Muscle of leg (tissue), 11 donors: ENCODE data around the gene CD79A. TPM values are rescaled to one million over a fixed set of nuclear protein-coding genes. Genes with fewer than 3 reads are reported as not detected.

ENCODE experiments used
- DNase-seq: peaks from one replicate; pipeline ENCODE4 v3.0.0; 2013
- H3K27ac ChIP-seq: one replicate; pipeline ENCODE4 v1.5.1; 2013; ENCODE audit warnings: mild to moderate bottlenecking, low read length, control low read depth
- H3K27me3 ChIP-seq: one replicate; pipeline ENCODE4 v1.6.1; 2013; ENCODE audit warnings: low read length; ENCODE audit not compliant: control insufficient read depth, insufficient read depth
- H3K36me3 ChIP-seq: one replicate; pipeline ENCODE4 v1.6.1; 2013; ENCODE audit warnings: low read length; ENCODE audit not compliant: control insufficient read depth, insufficient read depth
- H3K4me1 ChIP-seq: one replicate; pipeline ENCODE4 v1.6.1; 2013; ENCODE audit warnings: low read length; ENCODE audit not compliant: control insufficient read depth, insufficient read depth
- H3K4me3 ChIP-seq: one replicate; pipeline ENCODE4 v1.5.1; 2013; ENCODE audit warnings: low read length, control low read depth
- H3K9me3 ChIP-seq: replicated peaks from 2 replicates; pipeline ENCODE4 v1.6.1; 2013; ENCODE audit warnings: low read depth, low read length; ENCODE audit not compliant: control insufficient read depth
- WGBS: methylation state at CpG from one replicate; pipeline ENCODE4 v1.1.5; 2013; ENCODE audit warnings: missing lambda C conversion rate; ENCODE audit not compliant: insufficient coverage; 5-methylcytosine and 5-hydroxymethylcytosine counted together
- polyA plus RNA-seq, 8 donors: library from polyadenylated mRNA; unstranded; fragments of 120-200 nt; gene quantifications; one replicate each; pipeline versions ENCODE4 v1.2.1 to v1.2.3, GENCODE V29; 2013; ENCODE audit warnings: inconsistent platforms in 1 of 8, low replicate concordance in 1 of 8; ENCODE audit not compliant: insufficient read length in 8 of 8, insufficient read depth in 1 of 8
- total RNA-seq: library from RNA; stranded (reverse); fragments of 120-200 nt; gene quantifications from one replicate; pipeline ENCODE4 v1.2.4, GENCODE V29; 2013

The CD79A gene
- total and polyA plus RNA-seq, 9 donors = 0.49 to 1.8 (median 0.88) TPM

GRCh38 chr19:41883821-41884733 is 7.0 kb downstream of the CD79A start:
- Histone ChIP-seq H3K4me1 (peaks cover 29% of the 10 kb centered on the region), H3K4me3 (peak overlapping the region; percentile 81), H3K9me3 (no peaks in the 10 kb centered on the region), H3K27ac (peak overlapping the region; percentile 81), H3K27me3 (peaks cover under 1% of the 10 kb centered on the region), H3K36me3 (peaks cover 10% of the 10 kb centered on the region)
- DNase-seq = peak; percentile 98
- WGBS = under 1% methylated on average over 66 of the region's 66 CpGs

- 64% methylated on average over 8 of the region's 13 CpGs for WGBS
- Histone ChIP-seq H3K4me3 (peak overlapping the region; percentile 3), H3K9me3 (no peaks in the 10 kb centered on the region), H3K36me3 (peaks cover 19% of the 10 kb centered on the region), H3K27me3 (no peaks in the 10 kb centered on the region), H3K4me1 (peaks cover 29% of the 10 kb centered on the region), H3K27ac (no peak overlapping the region)
- DNase-seq = no peak
Measured at GRCh38 chr19:41886761-41887710, 10.0 kb downstream of the CD79A start.

GRCh38 chr19:41887711-41888382 is 10.8 kb downstream of the CD79A start:
- Histone ChIP-seq H3K4me3 (no peak overlapping the region), H3K27me3 (no peaks in the 10 kb centered on the region), H3K4me1 (peaks cover 26% of the 10 kb centered on the region), H3K27ac (no peak overlapping the region), H3K9me3 (no peaks in the 10 kb centered on the region), H3K36me3 (peaks cover 27% of the 10 kb centered on the region)
- no peak for DNase-seq
- WGBS = 14% methylated on average over 1 of the region's 17 CpGs

GRCh38 chr19:41888926-41889325 is 11.8 kb downstream of the CD79A start:
- WGBS = 87% methylated on average over 10 of the region's 12 CpGs
- no peaks in the 10 kb centered on the region for H3K9me3 ChIP-seq
- no peak for DNase-seq
- no peak overlapping the region for H3K4me3 ChIP-seq
- peaks cover 30% of the 10 kb centered on the region for H3K36me3 ChIP-seq
- no peaks in the 10 kb centered on the region for H3K27me3 ChIP-seq
- peaks cover 20% of the 10 kb centered on the region for H3K4me1 ChIP-seq
- no peak overlapping the region for H3K27ac ChIP-seq

- Histone ChIP-seq H3K9me3 (no peaks in the 10 kb centered on the region), H3K4me3 (no peak overlapping the region), H3K27me3 (no peaks in the 10 kb centered on the region), H3K36me3 (peaks cover 39% of the 10 kb centered on the region), H3K4me1 (peaks cover 15% of the 10 kb centered on the region), H3K27ac (no peak overlapping the region)
- WGBS = 97% methylated on average over 6 of the region's 8 CpGs
- DNase-seq = no peak
Measured at GRCh38 chr19:41889896-41890295, 12.8 kb downstream of the CD79A start.

- H3K4me3 ChIP-seq = no peak overlapping the region
- WGBS = 59% methylated on average over 2 of the region's 4 CpGs
- H3K27me3 ChIP-seq = no peaks in the 10 kb centered on the region
- H3K27ac ChIP-seq = no peak overlapping the region
- no peaks in the 10 kb centered on the region for H3K9me3 ChIP-seq
- peaks cover 48% of the 10 kb centered on the region for H3K36me3 ChIP-seq
- no peak for DNase-seq
- peaks cover 12% of the 10 kb centered on the region for H3K4me1 ChIP-seq
Measured at GRCh38 chr19:41890936-41891335, 13.9 kb downstream of the CD79A start.

GRCh38 chr19:41892173-41892902 is 15.3 kb downstream of the CD79A start:
- 84% methylated on average over 21 of the region's 34 CpGs for WGBS
- Histone ChIP-seq H3K27me3 (no peaks in the 10 kb centered on the region), H3K4me3 (no peak overlapping the region), H3K9me3 (no peaks in the 10 kb centered on the region), H3K36me3 (peaks cover 50% of the 10 kb centered on the region), H3K4me1 (peaks cover 5% of the 10 kb centered on the region), H3K27ac (no peak overlapping the region)
- no peak for DNase-seq

- Histone ChIP-seq H3K4me1 (no peaks in the 10 kb centered on the region), H3K9me3 (no peaks in the 10 kb centered on the region), H3K36me3 (peaks cover 58% of the 10 kb centered on the region), H3K27me3 (no peaks in the 10 kb centered on the region), H3K27ac (no peak overlapping the region), H3K4me3 (no peak overlapping the region)
- DNase-seq = no peak
- WGBS = 71% methylated on average over 5 of the region's 6 CpGs
Measured at GRCh38 chr19:41893899-41894298, 16.8 kb downstream of the CD79A start.

GRCh38 chr19:41894350-41894749 is 17.3 kb downstream of the CD79A start:
- WGBS = 84% methylated on average over 9 of the region's 14 CpGs
- Histone ChIP-seq H3K27ac (no peak overlapping the region), H3K9me3 (no peaks in the 10 kb centered on the region), H3K27me3 (no peaks in the 10 kb centered on the region), H3K4me3 (no peak overlapping the region), H3K36me3 (peaks cover 57% of the 10 kb centered on the region), H3K4me1 (no peaks in the 10 kb centered on the region)
- no peak for DNase-seq
